Upper lobe of left lung (tissue), 4 donors: Measurements from ENCODE around the gene UBE4B.

Experiments
- CTCF ChIP-seq, 6 experiments: fragments of 450-650 bp in 4 of 6; fragments of 200-600 bp in 2 of 6; sonication (generic) in 2 of 6; IDR thresholded peaks; one replicate each; pipeline ENCODE4 v1.5.1; 2016 to 2019; ENCODE audit warnings: antibody characterized with exemption in 6 of 6
- POLR2A ChIP-seq, 4 donors: fragments of 450-650 bp; IDR thresholded peaks; one replicate each; pipeline ENCODE4 v1.5.1; 2016 to 2017; ENCODE audit warnings: antibody characterized with exemption in 4 of 4, mild to moderate bottlenecking in 2 of 4

- TF ChIP-seq CTCF (IDR thresholded peaks at IDR 0.05): no peak
- no peak for TF ChIP-seq POLR2A (IDR thresholded peaks at IDR 0.05)
These were observed 128.2 kb downstream of the UBE4B start for GRCh38 chr1:10160907-10161490.
